GM21381 (cell line): ENCODE data around the gene PTPMT1.

ENCODE experiments used
- ATAC-seq: cut with Tn5 transposase; IDR thresholded peaks from one replicate; pipeline ENCODE4 v1.9.1; 2021; ENCODE audit warnings: mild to moderate bottlenecking, moderate library complexity; ENCODE audit not compliant: unreplicated experiment

The PTPMT1 gene

GRCh38 chr11:47605921-47606320 is 40.5 kb downstream of the PTPMT1 start:
- ATAC-seq = no peak

- no peak for ATAC-seq
Measured at GRCh38 chr11:47606731-47607130, 41.3 kb downstream of the PTPMT1 start.

GRCh38 chr11:47607380-47607779 is 42.0 kb downstream of the PTPMT1 start:
- ATAC-seq = no peak

GRCh38 chr11:47609675-47610074 is 44.3 kb downstream of the PTPMT1 start:
- ATAC-seq = no peak

DNA sequence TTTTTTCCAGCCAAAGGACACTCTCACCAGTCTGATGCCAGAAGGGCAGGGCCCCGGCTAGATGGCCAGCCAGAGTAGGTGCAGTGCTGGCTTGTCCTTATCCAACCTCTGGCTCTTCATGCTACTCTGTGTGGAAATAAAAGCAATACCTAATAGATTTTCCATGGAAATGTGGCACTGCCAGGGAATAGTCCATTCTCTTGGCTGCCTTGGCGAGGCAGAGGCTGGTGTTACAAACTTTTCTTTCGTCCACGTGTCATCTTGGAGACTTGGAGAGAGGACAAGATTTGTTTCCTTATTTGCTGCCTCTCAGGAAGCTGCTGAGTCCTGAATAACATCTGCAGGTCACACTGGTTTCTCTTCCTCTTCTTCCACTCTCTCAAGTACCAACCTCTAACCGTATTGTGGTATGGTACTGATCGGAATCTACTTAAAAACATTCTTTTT is 46.0 kb downstream of the PTPMT1 start:
- ATAC-seq = peak; percentile 87

GRCh38 chr11:47615249-47615648 is 49.9 kb downstream of the PTPMT1 start:
- ATAC-seq = no peak

GRCh38 chr11:47616726-47617416 is 51.5 kb downstream of the PTPMT1 start:
- no peak for ATAC-seq

- ATAC-seq = no peak
Measured at GRCh38 chr11:47617417-47617809, 52.0 kb downstream of the PTPMT1 start.

- ATAC-seq = no peak
Measured at GRCh38 chr11:47620836-47621378, 55.5 kb downstream of the PTPMT1 start.
